B cell (primary cell): Measurements from ENCODE around the gene TANGO6. TPM values are rescaled to one million over a fixed set of nuclear protein-coding genes. Genes with fewer than 3 reads are reported as not detected.

ENCODE experiments used
- ATAC-seq: fragments of 200-7000 bp; cut with Tn5 transposase; one replicate; pipeline ENCODE4 v1.10.0; 2021; ENCODE audit warnings: low read depth, mild to moderate bottlenecking, moderate number of reproducible peaks, moderate library complexity
- CTCF ChIA-PET: fragments of 350-600 bp; sonication (Branson Sonifier 250); formaldehyde crosslinking; loops from one replicate; lab custom pipeline; 2021; ENCODE audit warnings: antibody characterized with exemption, inconsistent platforms; lab: Charles Lee
- POLR2A ChIA-PET: fragments of 350-600 bp; sonication (Branson Sonifier 250); formaldehyde crosslinking; loops from one replicate; lab custom pipeline; 2021; ENCODE audit warnings: antibody characterized with exemption; lab: Charles Lee
- DNase-seq: peaks from one replicate; pipeline ENCODE4 v3.0.0; 2013
- H2AFZ ChIP-seq: 2 replicates; pipeline ENCODE4 v1.6.1; 2012; ENCODE audit warnings: mild to moderate bottlenecking, low read depth, low read length; ENCODE audit not compliant: insufficient read depth, poor library complexity, severe bottlenecking
- H3K27ac ChIP-seq, 2 donors: 1 replicate in 1 of 2; 2 replicates in 1 of 2; pipeline ENCODE4 v1.5.1; 2012 to 2013; ENCODE audit warnings: low read length in 2 of 2, mild to moderate bottlenecking in 2 of 2, moderate library complexity in 1 of 2
- H3K27me3 ChIP-seq, 4 experiments: fragments of 200-600 bp in 1 of 4; sonication (generic) in 1 of 4; replicated peaks in 1 of 4; 1 replicate in 2 of 4; 2 replicates in 2 of 4; pipeline versions ENCODE4 v1.6.1 to v1.7.0; 2013 to 2016; ENCODE audit warnings: low read length in 3 of 4, mild to moderate bottlenecking in 2 of 4, mixed read lengths in 1 of 4, moderate library complexity in 1 of 4; ENCODE audit not compliant: insufficient read depth in 4 of 4, control insufficient read depth in 3 of 4; ENCODE audit errors: control extremely low read depth in 1 of 4
- H3K36me3 ChIP-seq, 2 experiments: replicated peaks in 1 of 2; 1 replicate in 1 of 2; 2 replicates in 1 of 2; pipeline versions ENCODE4 v1.6.1 to v1.7.1; 2013; ENCODE audit warnings: low read length in 1 of 2; ENCODE audit not compliant: insufficient read depth in 2 of 2, control insufficient read depth in 1 of 2; ENCODE audit errors: control extremely low read depth in 1 of 2, extremely low read depth in 1 of 2
- H3K4me1 ChIP-seq, 2 donors: fragments of 200-600 bp in 1 of 2; sonication (generic) in 1 of 2; 1 replicate in 1 of 2; 2 replicates in 1 of 2; pipeline versions ENCODE4 v1.5.1 to v1.6.1; 2013 to 2017; ENCODE audit warnings: low read length in 2 of 2; ENCODE audit not compliant: control insufficient read depth in 2 of 2, insufficient read depth in 2 of 2
- H3K4me2 ChIP-seq: replicated peaks from 2 replicates; pipeline ENCODE3; 2012; ENCODE audit warnings: mild to moderate bottlenecking, low read depth, low read length; ENCODE audit not compliant: poor library complexity, severe bottlenecking
- H3K4me3 ChIP-seq, 5 experiments: fragments of 200-600 bp in 1 of 5; sonication (generic) in 1 of 5; 1 replicate in 3 of 5; 2 replicates in 2 of 5; pipeline versions ENCODE4 v1.5.1 to v1.7.0; 2011 to 2016; ENCODE audit warnings: low read length in 4 of 5, mild to moderate bottlenecking in 4 of 5, low read depth in 2 of 5, control low read depth in 1 of 5, moderate library complexity in 1 of 5; ENCODE audit not compliant: insufficient read depth in 1 of 5; ENCODE audit errors: control extremely low read depth in 1 of 5, extremely low read depth in 1 of 5
- H3K79me2 ChIP-seq: fragments of 200-600 bp; sonication (generic); one replicate; pipeline ENCODE4 v1.6.0; 2016; ENCODE audit warnings: low read length; ENCODE audit not compliant: control insufficient read depth, insufficient read depth
- H3K9ac ChIP-seq: fragments of 200-600 bp; sonication (generic); 2 replicates; pipeline ENCODE4 v1.6.1; 2017; ENCODE audit warnings: mild to moderate bottlenecking, low read length, moderate library complexity
- H3K9me3 ChIP-seq, 3 donors: one replicate each; pipeline versions ENCODE4 v1.6.1 to v1.7.1; 2013; ENCODE audit warnings: low read length in 2 of 3; ENCODE audit not compliant: control insufficient read depth in 2 of 3, insufficient read depth in 1 of 3; ENCODE audit errors: control extremely low read depth in 1 of 3
- H4K20me1 ChIP-seq: 2 replicates; pipeline ENCODE4 v1.6.0; 2012; ENCODE audit warnings: mild to moderate bottlenecking, low read length; ENCODE audit not compliant: insufficient read depth, control insufficient read depth, poor library complexity, severe bottlenecking
- H3K27ac Mint-ChIP-seq: one replicate; pipeline ENCODE4 v1.8.0; 2021; ENCODE audit warnings: mixed read lengths
- H3K27me3 Mint-ChIP-seq: one replicate; pipeline ENCODE4 v1.8.0; 2021; ENCODE audit warnings: mixed read lengths
- H3K4me1 Mint-ChIP-seq: one replicate; pipeline ENCODE4 v1.8.0; 2021; ENCODE audit warnings: mixed read lengths
- H3K4me3 Mint-ChIP-seq: one replicate; pipeline ENCODE4 v1.8.0; 2021; ENCODE audit warnings: mixed read lengths
- H3K9me3 Mint-ChIP-seq: one replicate; pipeline ENCODE4 v1.8.0; 2022; ENCODE audit warnings: mixed read lengths; ENCODE audit not compliant: insufficient read depth
- CTCF ChIP-seq: fragments of 200-600 bp; IDR thresholded peaks from one replicate; pipeline ENCODE4 v1.8.0; 2022; ENCODE audit warnings: antibody characterized with exemption, mild to moderate bottlenecking
- EZH2 ChIP-seq: IDR thresholded peaks from 2 replicates; pipeline ENCODE4 v1.6.1; 2012; ENCODE audit warnings: borderline replicate concordance, low read depth, mild to moderate bottlenecking, moderate library complexity, low read length; ENCODE audit not compliant: insufficient read depth, poor library complexity, severe bottlenecking
- WGBS: methylation state at CpG from one replicate; pipeline ENCODE4 v1.1.5; 2013; ENCODE audit warnings: missing lambda C conversion rate; ENCODE audit not compliant: insufficient coverage; 5-methylcytosine and 5-hydroxymethylcytosine counted together
- intact Hi-C: fragments of 100-400 bp; cut with micrococcal nuclease; formaldehyde crosslinking; loops from one replicate; pipeline ENCODE4 v1.10.0; 2022
- polyA plus RNA-seq: library from polyadenylated mRNA; depleted of rRNA; stranded (reverse); fragments of >200 nt; gene quantifications from 2 replicates; pipeline ENCODE4 v1.2.3, GENCODE V29; 2012
- total RNA-seq, 2 donors: library from RNA; stranded (reverse); fragments of 120-200 nt in 1 of 2; gene quantifications; 1 replicate in 1 of 2; 2 replicates in 1 of 2; pipeline versions ENCODE4 v1.2.3 to v1.2.4, GENCODE V29; 2013 to 2022

Gene TANGO6
- total and polyA plus RNA-seq, 2 donors (not counting 1 experiment from before 2014, with no cell fraction given), result 8.0 to 42.8 TPM

DNA sequence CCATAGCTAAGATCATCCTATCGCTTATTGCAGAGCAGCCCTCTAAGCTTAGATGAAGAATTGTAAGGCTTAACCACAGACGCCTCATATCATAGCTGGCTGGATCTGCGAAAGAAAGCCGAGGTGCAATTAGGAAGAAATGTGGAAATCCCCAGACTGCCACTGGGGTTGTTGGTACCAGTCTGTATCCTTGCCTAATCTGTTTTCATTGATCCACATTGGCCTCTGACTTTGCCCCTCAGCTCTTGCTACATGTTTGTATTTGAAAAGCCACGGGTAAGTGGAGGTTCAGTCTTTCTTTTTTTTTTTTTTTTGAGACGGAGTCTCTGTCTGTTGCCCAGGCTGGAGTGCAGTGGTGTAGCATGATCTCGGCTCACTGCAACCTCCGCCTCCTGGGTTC, 48.9 kb downstream of the TANGO6 start:
- Histone ChIP-seq H3K4me2 (no peak overlapping the region), H2AFZ (no peak overlapping the region), H4K20me1 (no peaks in the 10 kb centered on the region), H3K27ac (no peak overlapping the region), H3K27me3 (no peaks in the 10 kb centered on the region), H3K9me3 (no peaks in the 10 kb centered on the region), H3K9ac (no peak overlapping the region), H3K4me3 (no peak overlapping the region), H3K4me1 (no peaks in the 10 kb centered on the region), H3K36me3 (peaks cover 0 to 10% of the 10 kb centered on the region in 2 experiments), H3K79me2 (no peaks in the 10 kb centered on the region)
- intact Hi-C loops, result no loop called here
- no peak for DNase-seq
- H3K4me1 Mint-ChIP-seq, result no peaks in the 10 kb centered on the region
- no peaks in the 10 kb centered on the region for H3K27me3 Mint-ChIP-seq
- H3K9me3 Mint-ChIP-seq, result no peaks in the 10 kb centered on the region
- WGBS, result 80% methylated on average over 5 of the region's 8 CpGs
- no peak for ATAC-seq
- TF ChIP-seq EZH2 (no peak), CTCF (no peak)
- ChIA-PET POLR2A (no interaction called here), CTCF (no interaction called here)
- H3K27ac Mint-ChIP-seq, result no peak overlapping the region
- no peak overlapping the region for H3K4me3 Mint-ChIP-seq

DNA sequence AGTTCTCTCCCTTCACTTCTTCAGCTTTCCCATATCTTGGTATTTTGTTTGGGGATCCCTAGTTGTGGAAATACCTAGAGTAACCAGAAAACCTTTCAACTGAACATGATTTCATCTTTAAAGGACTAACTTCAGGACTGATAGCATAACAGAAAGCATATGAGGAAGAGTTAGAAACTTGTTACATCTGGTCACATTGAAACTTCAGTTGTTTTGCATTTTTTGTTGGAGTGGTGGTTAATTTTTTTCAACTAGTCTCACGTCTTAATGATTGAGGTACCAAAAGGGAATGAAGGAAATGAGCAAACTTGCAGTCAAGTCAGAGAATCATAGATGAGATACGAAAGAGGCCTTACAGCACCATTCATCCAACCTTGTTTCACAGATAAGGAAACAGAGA, 49.6 kb downstream of the TANGO6 start:
- CTCF ChIA-PET, result no interaction called here
- no peak for ATAC-seq
- no peak overlapping the region for H3K27ac ChIP-seq
- H3K9ac ChIP-seq, result no peak overlapping the region
- no peak for TF ChIP-seq CTCF
- no peak overlapping the region for H3K4me2 ChIP-seq
- no peaks in the 10 kb centered on the region for H3K79me2 ChIP-seq
- no peaks in the 10 kb centered on the region for H3K4me1 Mint-ChIP-seq
- intact Hi-C loops, result no loop called here
- POLR2A ChIA-PET, result no interaction called here
- H2AFZ ChIP-seq, result no peak overlapping the region
- no peak overlapping the region for H3K27ac Mint-ChIP-seq
- no peaks in the 10 kb centered on the region for H3K27me3 ChIP-seq
- no peaks in the 10 kb centered on the region for H3K4me1 ChIP-seq
- H3K4me3 ChIP-seq, result no peak overlapping the region
- DNase-seq, result no peak
- H3K4me3 Mint-ChIP-seq, result no peak overlapping the region
- no peaks in the 10 kb centered on the region for H4K20me1 ChIP-seq
- H3K27me3 Mint-ChIP-seq, result no peaks in the 10 kb centered on the region
- no CpG with 5 or more reads among the region's 2 CpGs for whole genome bisulfite sequencing
- peaks cover 0 to 8% of the 10 kb centered on the region in 2 experiments for H3K36me3 ChIP-seq
- no peaks in the 10 kb centered on the region for H3K9me3 Mint-ChIP-seq
- no peaks in the 10 kb centered on the region for H3K9me3 ChIP-seq
